ENCODE data around the gene SLC44A3. TPM values are rescaled to one million over a fixed set of nuclear protein-coding genes. Genes with fewer than 3 reads are reported as not detected.

Gene SLC44A3
- total and polyA plus RNA-seq, 2 of the 13 experiments (the other 11 are each of a cell fraction or from before 2014, with no cell fraction given) = 6.8 to 14.1 TPM

DNA sequence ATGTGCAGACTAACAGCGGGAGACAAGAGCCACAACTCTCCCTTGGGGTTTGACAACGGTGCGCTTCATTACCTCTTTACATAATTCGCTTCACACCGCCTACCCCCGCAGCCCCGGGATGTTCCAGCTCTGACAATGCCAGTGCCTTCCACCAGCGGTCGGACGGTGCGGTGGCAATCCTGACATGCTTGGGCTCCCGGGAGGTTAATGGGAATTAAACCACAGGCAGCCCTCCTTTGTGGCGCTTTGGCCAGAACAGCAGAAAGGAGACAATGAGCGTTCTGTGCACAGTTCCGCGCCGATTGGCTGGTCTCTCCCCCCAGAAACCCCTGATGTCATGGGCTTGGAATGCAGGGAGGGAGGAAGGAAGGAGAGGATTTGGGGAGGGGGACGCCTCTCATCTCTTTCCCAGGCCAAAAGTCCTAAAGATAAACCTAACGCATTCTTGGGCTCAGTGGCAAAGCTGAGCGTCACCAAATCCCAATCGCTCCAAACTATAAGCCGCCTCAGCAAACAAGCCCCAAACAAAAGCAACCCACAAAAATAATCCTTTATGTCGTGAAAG is 105.5 kb downstream of the SLC44A3 start (continued):
- TF ChIP-seq PTBP1 (IDR thresholded peaks at IDR 0.05; ENCODE audit: low read depth, low read length, poor library complexity, severe bottlenecking) = no peak
- TF ChIP-seq NONO (IDR thresholded peaks at IDR 0.05) = no peak
- no peak for TF ChIP-seq NONO (CRISPR knock-in tag; conservative IDR thresholded peaks at IDR 0.05)
- no peak for TF ChIP-seq ZNF737 (CRISPR knock-in tag; IDR thresholded peaks at IDR 0.05; ENCODE audit: borderline replicate concordance)
- no peak for TF ChIP-seq HES4 (CRISPR knock-in tag; IDR thresholded peaks at IDR 0.05; ENCODE audit: borderline replicate concordance)
- TF ChIP-seq CSRNP1 (CRISPR knock-in tag; IDR thresholded peaks at IDR 0.05) = no peak
- no peak for TF ChIP-seq PRPF4 (IDR thresholded peaks at IDR 0.05; ENCODE audit: low read depth, low read length, poor library complexity, severe bottlenecking)
- TF ChIP-seq SIN3A (IDR thresholded peaks at IDR 0.05; ENCODE audit: borderline replicate concordance, low read depth, low read length) = 0 out of 2 replicates have a peak, but pooled peaks have one; percentile 50
- no peak for TF ChIP-seq ELF4 (CRISPR knock-in tag; IDR thresholded peaks at IDR 0.05; ENCODE audit: borderline replicate concordance)
- TF ChIP-seq, protein P1, sequence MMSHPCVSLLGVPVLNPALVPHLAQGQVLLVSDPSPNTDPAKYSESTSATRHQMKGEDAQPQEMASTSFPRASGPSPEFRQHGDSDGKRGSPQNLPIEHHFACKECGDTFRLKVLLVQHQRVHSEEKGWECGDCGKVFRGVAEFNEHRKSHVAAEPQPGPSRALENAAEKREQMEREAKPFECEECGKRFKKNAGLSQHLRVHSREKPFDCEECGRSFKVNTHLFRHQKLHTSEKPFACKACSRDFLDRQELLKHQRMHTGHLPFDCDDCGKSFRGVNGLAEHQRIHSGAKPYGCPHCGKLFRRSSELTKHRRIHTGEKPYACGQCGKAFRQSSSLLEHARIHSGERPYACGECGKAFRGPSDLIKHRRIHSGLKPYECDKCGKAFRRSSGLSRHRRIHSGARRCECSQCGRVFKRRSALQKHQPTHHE (CRISPR knock-in tag; IDR thresholded peaks at IDR 0.05; ENCODE audit: borderline replicate concordance) = no peak; the same call in 1 of the 2 replicates
- TF ChIP-seq ZSCAN29 (CRISPR knock-in tag; conservative IDR thresholded peaks at IDR 0.05) = no peak
- TF ChIP-seq, protein P2, sequence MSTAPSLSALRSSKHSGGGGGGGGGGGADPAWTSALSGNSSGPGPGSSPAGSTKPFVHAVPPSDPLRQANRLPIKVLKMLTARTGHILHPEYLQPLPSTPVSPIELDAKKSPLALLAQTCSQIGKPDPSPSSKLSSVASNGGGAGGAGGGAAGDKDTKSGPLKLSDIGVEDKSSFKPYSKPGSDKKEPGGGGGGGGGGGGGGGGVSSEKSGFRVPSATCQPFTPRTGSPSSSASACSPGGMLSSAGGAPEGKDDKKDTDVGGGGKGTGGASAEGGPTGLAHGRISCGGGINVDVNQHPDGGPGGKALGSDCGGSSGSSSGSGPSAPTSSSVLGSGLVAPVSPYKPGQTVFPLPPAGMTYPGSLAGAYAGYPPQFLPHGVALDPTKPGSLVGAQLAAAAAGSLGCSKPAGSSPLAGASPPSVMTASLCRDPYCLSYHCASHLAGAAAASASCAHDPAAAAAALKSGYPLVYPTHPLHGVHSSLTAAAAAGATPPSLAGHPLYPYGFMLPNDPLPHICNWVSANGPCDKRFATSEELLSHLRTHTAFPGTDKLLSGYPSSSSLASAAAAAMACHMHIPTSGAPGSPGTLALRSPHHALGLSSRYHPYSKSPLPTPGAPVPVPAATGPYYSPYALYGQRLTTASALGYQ (CRISPR knock-in tag; IDR thresholded peaks at IDR 0.05) = 0 out of 2 replicates have a peak, but pooled peaks have one; percentile 34
- no peak for TF ChIP-seq SP140L (CRISPR knock-in tag; IDR thresholded peaks at IDR 0.05; ENCODE audit: borderline replicate concordance)
- TF ChIP-seq TOPORS (CRISPR knock-in tag; IDR thresholded peaks at IDR 0.05) = no peak
- TF ChIP-seq BORCS8-MEF2B (CRISPR knock-in tag; IDR thresholded peaks at IDR 0.05) = no peak
- no peak for TF ChIP-seq ARHGAP35 (CRISPR knock-in tag; IDR thresholded peaks at IDR 0.05; ENCODE audit: borderline replicate concordance)
- no peak for TF ChIP-seq MTA3 (CRISPR knock-in tag; IDR thresholded peaks at IDR 0.05)
- TF ChIP-seq ZNF563 (CRISPR knock-in tag; IDR thresholded peaks at IDR 0.05) = no peak
- TF ChIP-seq, protein P3, sequence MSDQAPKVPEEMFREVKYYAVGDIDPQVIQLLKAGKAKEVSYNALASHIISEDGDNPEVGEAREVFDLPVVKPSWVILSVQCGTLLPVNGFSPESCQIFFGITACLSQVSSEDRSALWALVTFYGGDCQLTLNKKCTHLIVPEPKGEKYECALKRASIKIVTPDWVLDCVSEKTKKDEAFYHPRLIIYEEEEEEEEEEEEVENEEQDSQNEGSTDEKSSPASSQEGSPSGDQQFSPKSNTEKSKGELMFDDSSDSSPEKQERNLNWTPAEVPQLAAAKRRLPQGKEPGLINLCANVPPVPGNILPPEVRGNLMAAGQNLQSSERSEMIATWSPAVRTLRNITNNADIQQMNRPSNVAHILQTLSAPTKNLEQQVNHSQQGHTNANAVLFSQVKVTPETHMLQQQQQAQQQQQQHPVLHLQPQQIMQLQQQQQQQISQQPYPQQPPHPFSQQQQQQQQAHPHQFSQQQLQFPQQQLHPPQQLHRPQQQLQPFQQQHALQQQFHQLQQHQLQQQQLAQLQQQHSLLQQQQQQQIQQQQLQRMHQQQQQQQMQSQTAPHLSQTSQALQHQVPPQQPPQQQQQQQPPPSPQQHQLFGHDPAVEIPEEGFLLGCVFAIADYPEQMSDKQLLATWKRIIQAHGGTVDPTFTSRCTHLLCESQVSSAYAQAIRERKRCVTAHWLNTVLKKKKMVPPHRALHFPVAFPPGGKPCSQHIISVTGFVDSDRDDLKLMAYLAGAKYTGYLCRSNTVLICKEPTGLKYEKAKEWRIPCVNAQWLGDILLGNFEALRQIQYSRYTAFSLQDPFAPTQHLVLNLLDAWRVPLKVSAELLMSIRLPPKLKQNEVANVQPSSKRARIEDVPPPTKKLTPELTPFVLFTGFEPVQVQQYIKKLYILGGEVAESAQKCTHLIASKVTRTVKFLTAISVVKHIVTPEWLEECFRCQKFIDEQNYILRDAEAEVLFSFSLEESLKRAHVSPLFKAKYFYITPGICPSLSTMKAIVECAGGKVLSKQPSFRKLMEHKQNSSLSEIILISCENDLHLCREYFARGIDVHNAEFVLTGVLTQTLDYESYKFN (CRISPR knock-in tag; conservative IDR thresholded peaks at IDR 0.05) = no peak
- TF ChIP-seq CREB1 (IDR thresholded peaks at IDR 0.05) = no peak
- no peak for TF ChIP-seq CREB1 (CRISPR knock-in tag; IDR thresholded peaks at IDR 0.05)

Data from HepG2 (cell line).